ENCODE data around the gene CAMK2A.

GRCh38 chr5:150218693-150219035 is 70.9 kb downstream of the CAMK2A start:
- TF ChIP-seq CTCF (IDR thresholded peaks at IDR 0.05; ENCODE audit: extremely low read depth in 1 of 2, insufficient read depth in 1 of 2, low read depth in 1 of 2, low read length in 2 of 2), result no peak
- no peak for TF ChIP-seq POLR2AphosphoS5 (IDR thresholded peaks at IDR 0.05; ENCODE audit: insufficient read depth, low read depth, low read length)
- no peak for TF ChIP-seq MYC (IDR thresholded peaks at IDR 0.05; ENCODE audit: low read depth, low read length)
- TF ChIP-seq EZH2 (IDR thresholded peaks at IDR 0.05; ENCODE audit: borderline replicate concordance, low read depth, low read length, severe bottlenecking), result no peak
- TF ChIP-seq POLR2A (IDR thresholded peaks at IDR 0.05; ENCODE audit: low read depth, low read length), result no peak
- no peak for TF ChIP-seq GATA2 (IDR thresholded peaks at IDR 0.05; ENCODE audit: insufficient read depth, insufficient read length, low read depth, low read length)
- TF ChIP-seq JUN (IDR thresholded peaks at IDR 0.05; ENCODE audit: borderline replicate concordance, insufficient read depth, insufficient read length, low read depth), result no peak

All from endothelial cell of umbilical vein (primary cell).